T-helper 17 cell (primary cell): Measurements from ENCODE around the gene WNT16. TPM values are rescaled to one million over a fixed set of nuclear protein-coding genes. Genes with fewer than 3 reads are reported as not detected.

ENCODE experiments used
- ATAC-seq: fragments of 150-1000 bp; cut with Tn5 transposase; 2 replicates; pipeline ENCODE4 v1.10.0; 2021; ENCODE audit warnings: mild to moderate bottlenecking, moderate library complexity
- DNase-seq, 3 donors: peaks; one replicate each; pipeline versions ENCODE4 v3.0.0 to v3.0.0-alpha.2; 2020 to 2021
- H3K9me3 ChIP-seq: one replicate; pipeline ENCODE4 v1.7.0; 2013; ENCODE audit warnings: low read length, mild to moderate bottlenecking; ENCODE audit not compliant: control insufficient read depth, poor library complexity, severe bottlenecking
- H3K27ac Mint-ChIP-seq: one replicate; pipeline ENCODE4 v1.8.0; 2022; ENCODE audit warnings: mild to moderate bottlenecking, moderate library complexity, mixed read lengths
- H3K27me3 Mint-ChIP-seq: one replicate; pipeline ENCODE4 v1.8.0; 2022; ENCODE audit warnings: mixed read lengths
- H3K36me3 Mint-ChIP-seq: one replicate; pipeline ENCODE4 v1.8.0; 2022; ENCODE audit warnings: low read depth, mixed read lengths
- H3K4me1 Mint-ChIP-seq: one replicate; pipeline ENCODE4 v1.8.0; 2022; ENCODE audit warnings: mild to moderate bottlenecking, mixed read lengths
- H3K4me3 Mint-ChIP-seq: one replicate; pipeline ENCODE4 v1.8.0; 2022; ENCODE audit warnings: mild to moderate bottlenecking, moderate library complexity, mixed read lengths
- total RNA-seq, 4 donors: library from RNA in 2 of 4; stranded (reverse) in 2 of 4; gene quantifications; one replicate each; pipeline ENCODE4 v1.2.3 and lab custom pipeline; 2022 to 2026

Gene WNT16
- total RNA-seq, 2 donors from 2014 or later: not detected

DNA sequence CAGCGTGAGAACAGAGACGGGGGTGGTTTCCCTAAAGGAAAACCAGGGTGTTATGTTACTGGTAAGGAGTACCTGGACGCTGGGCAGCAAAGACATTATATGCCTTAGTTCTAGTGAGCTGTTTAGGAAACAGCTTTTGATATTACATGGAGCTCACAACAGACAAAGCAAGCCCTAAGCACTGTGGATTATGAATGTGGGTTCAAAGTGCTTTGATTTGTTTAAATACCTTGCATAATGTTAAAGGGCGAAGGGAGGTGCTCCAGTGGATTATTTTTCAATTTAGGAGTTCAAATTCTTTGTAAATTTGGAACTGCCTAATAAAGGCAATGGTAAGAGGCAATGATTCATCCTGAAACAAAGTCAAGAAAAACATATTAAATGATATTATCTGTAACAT, 13.8 kb downstream of the WNT16 start:
- no peak for ATAC-seq
- Mint-ChIP-seq H3K27me3 (no peaks in the 10 kb centered on the region), H3K4me3 (no peak overlapping the region), H3K4me1 (no peaks in the 10 kb centered on the region), H3K27ac (no peak overlapping the region), H3K36me3 (peaks cover 3% of the 10 kb centered on the region)
- DNase-seq: no peak
- H3K9me3 ChIP-seq: no peaks in the 10 kb centered on the region

DNA sequence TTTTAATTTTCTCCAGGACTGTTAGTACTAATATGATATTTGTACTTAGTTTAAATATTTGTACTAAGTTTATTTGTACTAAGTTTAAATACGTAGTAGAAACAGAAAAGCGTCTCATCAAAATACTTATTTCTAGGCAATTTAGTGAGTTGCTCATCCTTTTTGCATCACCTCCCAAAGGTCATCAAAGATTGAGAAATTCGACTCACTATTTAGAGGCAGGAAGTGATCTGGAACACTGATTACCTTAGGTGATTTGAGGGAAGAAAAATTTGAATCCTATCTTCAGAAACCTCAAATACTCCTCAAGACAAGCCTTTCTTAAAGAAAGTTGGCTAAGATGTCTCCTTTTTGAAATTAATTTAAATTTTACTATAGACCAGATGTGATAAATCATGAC, 14.5 kb downstream of the WNT16 start:
- Mint-ChIP-seq H3K4me1 (no peaks in the 10 kb centered on the region), H3K27me3 (no peaks in the 10 kb centered on the region), H3K27ac (no peak overlapping the region), H3K36me3 (peaks cover 3% of the 10 kb centered on the region), H3K4me3 (no peak overlapping the region)
- ATAC-seq: no peak
- no peak for DNase-seq
- no peaks in the 10 kb centered on the region for H3K9me3 ChIP-seq

DNA sequence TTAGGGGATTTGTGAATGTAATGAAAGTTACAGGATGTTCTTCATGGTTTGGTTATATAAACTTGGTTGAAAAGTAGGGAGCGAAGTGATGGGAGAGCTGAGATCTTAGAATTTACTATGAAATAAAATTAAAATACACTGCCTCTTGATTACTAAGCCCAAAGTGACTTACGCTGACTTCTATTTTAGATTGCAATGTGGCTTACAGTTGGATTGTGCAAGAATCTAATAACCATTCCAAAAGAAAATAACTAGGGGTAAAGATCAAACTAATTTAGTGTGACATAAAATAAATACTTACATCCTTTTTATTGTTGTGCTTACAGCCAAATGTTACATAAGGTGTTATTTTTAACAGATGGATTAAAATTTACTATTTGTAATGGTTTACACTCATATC, 15.3 kb downstream of the WNT16 start:
- no peaks in the 10 kb centered on the region for H3K9me3 ChIP-seq
- DNase-seq (no peak), ATAC-seq (no peak)
- Mint-ChIP-seq H3K4me3 (no peak overlapping the region), H3K27ac (no peak overlapping the region), H3K4me1 (no peaks in the 10 kb centered on the region), H3K27me3 (no peaks in the 10 kb centered on the region), H3K36me3 (peaks cover 3% of the 10 kb centered on the region)

DNA sequence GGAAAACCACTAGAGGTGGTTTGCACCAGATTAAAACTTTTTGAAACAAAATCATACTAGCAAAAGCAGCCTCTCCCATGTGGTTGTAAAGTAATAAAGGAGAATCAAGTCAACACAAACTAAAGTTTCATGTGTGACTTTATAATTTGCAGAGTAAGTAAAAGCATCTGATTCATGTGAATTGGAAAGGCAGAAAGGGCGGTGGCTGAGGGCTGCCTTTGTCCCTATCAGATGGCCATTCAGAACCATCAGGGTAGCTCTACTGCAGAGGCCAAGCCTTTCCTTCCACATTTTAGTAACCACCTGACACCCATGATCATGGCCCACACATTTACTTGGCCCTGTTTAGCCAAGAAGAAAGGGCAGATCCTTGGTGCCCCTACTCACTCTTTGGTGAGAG, 15.7 kb downstream of the WNT16 start:
- no peaks in the 10 kb centered on the region for H3K9me3 ChIP-seq
- no peak overlapping the region for H3K4me3 Mint-ChIP-seq
- ATAC-seq: no peak
- no peak overlapping the region for H3K27ac Mint-ChIP-seq
- peaks cover 3% of the 10 kb centered on the region for H3K36me3 Mint-ChIP-seq
- H3K4me1 Mint-ChIP-seq: no peaks in the 10 kb centered on the region
- no peak for DNase-seq
- H3K27me3 Mint-ChIP-seq: no peaks in the 10 kb centered on the region

DNA sequence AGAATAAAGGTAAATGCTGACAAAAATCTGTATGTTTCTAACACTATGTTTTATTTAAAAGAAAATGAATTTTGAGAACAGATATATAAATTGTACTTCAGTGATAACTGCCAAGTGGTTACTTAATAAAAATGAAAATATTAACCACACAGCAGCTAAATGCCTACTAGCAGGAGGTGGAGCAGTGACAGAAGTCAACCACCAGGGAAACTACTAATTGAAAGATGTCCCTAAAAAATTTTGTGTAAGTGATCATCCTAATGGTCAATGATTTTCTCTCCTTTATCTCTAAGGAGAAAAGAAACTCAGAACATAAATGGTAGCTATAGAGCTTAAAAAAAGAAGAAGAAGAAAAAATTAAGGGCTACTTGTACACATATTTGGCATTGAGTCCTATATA, 22.9 kb downstream of the WNT16 start:
- Mint-ChIP-seq H3K4me1 (peaks cover 2% of the 10 kb centered on the region), H3K27me3 (no peaks in the 10 kb centered on the region), H3K4me3 (no peak overlapping the region), H3K27ac (no peak overlapping the region), H3K36me3 (peaks cover 11% of the 10 kb centered on the region)
- DNase-seq: no peak
- ATAC-seq: no peak
- H3K9me3 ChIP-seq: no peaks in the 10 kb centered on the region

DNA sequence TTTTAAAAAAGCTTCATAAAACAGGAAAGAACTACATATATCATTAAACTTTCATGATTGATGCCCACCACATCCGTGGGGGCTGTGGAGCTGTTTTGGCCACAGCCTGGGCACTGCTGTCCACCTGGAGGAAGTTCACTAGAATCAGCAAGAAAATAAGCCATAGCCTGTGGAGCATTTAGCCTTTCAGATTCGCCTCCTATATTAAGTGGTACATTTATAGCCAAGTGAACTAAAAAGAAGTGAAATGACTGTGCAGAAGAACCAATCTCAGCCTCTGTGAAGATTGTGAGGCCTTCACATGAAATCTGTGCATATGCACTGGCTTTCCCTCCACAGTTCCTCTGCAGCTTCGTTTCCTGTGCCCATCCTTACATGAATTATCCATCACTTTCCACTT, 23.5 kb downstream of the WNT16 start:
- Mint-ChIP-seq H3K27me3 (no peaks in the 10 kb centered on the region), H3K36me3 (peaks cover 10% of the 10 kb centered on the region), H3K4me1 (peaks cover 2% of the 10 kb centered on the region), H3K4me3 (no peak overlapping the region), H3K27ac (no peak overlapping the region)
- ATAC-seq (no peak), DNase-seq (no peak)
- H3K9me3 ChIP-seq: no peaks in the 10 kb centered on the region

DNA sequence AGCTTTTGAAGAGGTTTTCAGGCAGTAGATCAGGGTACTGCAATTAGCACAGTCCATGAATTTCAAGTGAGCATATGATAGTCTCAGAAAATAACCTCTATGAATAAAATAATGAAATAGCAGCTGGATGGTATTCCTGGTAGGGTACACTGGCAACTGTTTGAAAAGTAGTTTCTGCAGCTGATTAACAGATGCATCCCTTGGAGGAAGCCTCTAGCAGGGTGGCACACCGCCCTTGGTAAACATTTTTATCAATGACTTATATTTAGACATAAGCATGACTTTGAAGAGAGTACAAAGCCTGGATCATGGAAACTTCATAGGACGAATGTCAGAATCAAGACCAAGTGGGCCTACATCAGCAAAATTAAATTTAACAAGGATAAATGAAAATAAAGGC, 26.8 kb downstream of the WNT16 start:
- H3K9me3 ChIP-seq: no peaks in the 10 kb centered on the region
- Mint-ChIP-seq H3K4me3 (no peak overlapping the region), H3K36me3 (peaks cover 6% of the 10 kb centered on the region), H3K27ac (no peak overlapping the region), H3K4me1 (peaks cover 2% of the 10 kb centered on the region), H3K27me3 (no peaks in the 10 kb centered on the region)
- DNase-seq (no peak), ATAC-seq (no peak)

DNA sequence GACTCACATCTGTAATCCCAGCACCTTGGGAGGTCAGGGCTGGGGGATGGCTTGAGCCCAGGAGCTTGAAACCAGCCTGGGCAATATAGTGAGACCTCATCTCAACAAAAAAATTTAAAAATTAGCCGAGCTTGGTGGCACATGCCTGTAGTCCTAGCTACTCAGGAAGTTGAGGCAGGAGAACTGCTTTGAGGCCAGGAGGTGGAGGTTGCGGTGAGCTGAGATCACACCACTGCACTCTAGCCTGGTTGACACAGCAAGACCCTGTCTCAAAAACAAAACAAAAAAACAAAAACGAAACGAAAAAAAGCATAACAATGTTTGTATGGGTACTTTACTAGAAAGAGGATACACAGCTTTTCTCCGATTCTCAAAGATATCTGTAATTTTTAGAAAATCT, 31.8 kb downstream of the WNT16 start:
- ATAC-seq: peak; percentile 30
- Mint-ChIP-seq H3K27ac (no peak overlapping the region), H3K36me3 (peaks cover 2% of the 10 kb centered on the region), H3K4me3 (no peak overlapping the region), H3K27me3 (no peaks in the 10 kb centered on the region), H3K4me1 (no peaks in the 10 kb centered on the region)
- DNase-seq: no peak
- no peaks in the 10 kb centered on the region for H3K9me3 ChIP-seq

DNA sequence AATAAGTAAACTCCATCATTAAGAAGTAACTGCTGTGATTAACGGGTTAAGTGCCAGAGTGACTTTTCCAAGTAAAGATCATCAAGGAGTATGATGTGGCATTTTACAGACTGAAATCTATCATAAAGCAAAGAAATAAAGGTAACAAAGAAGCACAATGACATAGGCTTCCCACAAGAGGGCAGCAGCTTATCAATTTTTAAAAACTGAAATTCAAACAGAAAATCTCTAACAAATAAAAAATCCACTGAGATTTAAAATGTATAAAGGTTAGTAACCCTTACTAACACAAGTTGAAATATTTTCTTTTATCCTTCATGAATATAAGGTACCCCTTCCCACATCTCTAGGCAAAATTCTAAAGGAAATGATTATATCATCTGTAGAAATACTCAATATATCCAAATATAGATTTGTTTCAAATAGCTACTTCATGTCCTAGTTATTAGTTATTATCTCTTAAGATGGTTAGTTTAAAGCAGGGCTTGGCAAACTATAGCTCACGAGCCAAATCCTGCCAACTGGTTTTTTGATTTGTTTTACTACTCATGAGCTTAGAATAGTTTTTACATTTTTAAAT, 38.1 kb downstream of the WNT16 start:
- no peak overlapping the region for H3K4me3 Mint-ChIP-seq
- peaks cover 5% of the 10 kb centered on the region for H3K4me1 Mint-ChIP-seq
- ATAC-seq (peak; percentile 56), DNase-seq (peak in 1 of 3 donors; percentile 7)
- H3K9me3 ChIP-seq: no peaks in the 10 kb centered on the region
- H3K27ac Mint-ChIP-seq: no peak overlapping the region
- H3K36me3 Mint-ChIP-seq: peaks cover 3% of the 10 kb centered on the region
- H3K27me3 Mint-ChIP-seq: no peaks in the 10 kb centered on the region

DNA sequence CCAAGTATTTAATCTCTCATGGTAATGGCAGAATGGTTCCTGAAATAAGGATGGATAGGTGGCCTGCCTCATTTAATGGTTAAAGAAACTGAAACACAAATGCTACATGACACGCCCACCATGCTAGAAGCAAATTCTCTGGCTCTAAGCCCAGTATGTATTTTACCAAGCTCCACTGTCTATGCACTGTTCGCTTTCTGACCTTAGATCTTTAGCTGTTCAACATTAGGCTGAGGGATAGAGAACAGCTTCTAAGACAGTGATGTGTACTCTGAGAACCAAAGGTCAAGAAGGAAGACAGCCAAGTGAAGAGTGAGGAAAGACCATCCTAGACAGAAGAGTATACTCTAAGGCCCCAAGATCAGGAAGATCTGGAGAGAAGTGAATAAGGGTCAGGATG, 40.7 kb downstream of the WNT16 start:
- Mint-ChIP-seq H3K27me3 (no peaks in the 10 kb centered on the region), H3K4me3 (no peak overlapping the region), H3K4me1 (peaks cover 11% of the 10 kb centered on the region), H3K36me3 (peaks cover 3% of the 10 kb centered on the region), H3K27ac (peak overlapping the region; percentile 81)
- H3K9me3 ChIP-seq: no peaks in the 10 kb centered on the region
- no peak for DNase-seq
- no peak for ATAC-seq

DNA sequence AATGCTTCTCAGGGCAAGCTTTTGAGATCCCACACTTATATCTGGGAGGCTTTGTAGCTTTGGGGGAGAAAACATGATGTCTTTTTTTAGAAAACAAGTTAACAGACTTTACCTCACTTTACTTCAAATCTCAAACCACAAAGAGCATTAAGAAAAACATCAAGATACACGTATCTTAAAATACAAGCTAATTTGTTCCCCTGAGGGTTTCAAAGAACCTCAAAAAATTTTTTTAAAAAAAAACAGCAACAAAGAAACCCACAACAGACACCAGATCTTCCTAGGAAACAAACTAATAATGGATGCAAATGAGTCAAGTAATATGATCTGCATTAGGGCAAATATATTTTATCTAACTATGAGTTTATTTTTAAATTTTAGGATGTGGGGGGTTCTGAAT, 42.6 kb downstream of the WNT16 start:
- H3K4me1 Mint-ChIP-seq: peaks cover 16% of the 10 kb centered on the region
- H3K27ac Mint-ChIP-seq: no peak overlapping the region
- no peak for ATAC-seq
- no peaks in the 10 kb centered on the region for H3K27me3 Mint-ChIP-seq
- peaks cover 13% of the 10 kb centered on the region for H3K36me3 Mint-ChIP-seq
- H3K4me3 Mint-ChIP-seq: no peak overlapping the region
- no peak for DNase-seq
- H3K9me3 ChIP-seq: no peaks in the 10 kb centered on the region

DNA sequence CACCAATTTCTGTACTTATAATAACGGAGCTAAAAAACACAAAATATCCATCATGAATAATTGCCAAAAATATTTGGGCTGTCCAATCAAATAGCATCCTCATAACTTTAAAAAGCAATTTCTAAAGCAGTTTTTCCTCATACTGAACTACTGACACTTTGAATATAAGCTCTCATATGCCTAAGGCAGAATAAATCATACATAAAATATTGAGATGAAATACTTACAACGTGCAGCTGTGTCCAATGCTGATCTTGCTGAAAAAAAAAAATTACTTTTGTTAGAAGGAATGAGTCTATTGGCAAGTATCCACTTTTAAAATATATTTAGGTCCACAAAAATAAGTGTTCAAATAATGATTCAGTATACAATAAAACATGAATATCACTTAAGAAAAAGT, 43.1 kb downstream of the WNT16 start:
- Mint-ChIP-seq H3K4me3 (no peak overlapping the region), H3K4me1 (peaks cover 16% of the 10 kb centered on the region), H3K36me3 (peaks cover 13% of the 10 kb centered on the region), H3K27me3 (no peaks in the 10 kb centered on the region), H3K27ac (no peak overlapping the region)
- no peaks in the 10 kb centered on the region for H3K9me3 ChIP-seq
- ATAC-seq (no peak), DNase-seq (no peak)

DNA sequence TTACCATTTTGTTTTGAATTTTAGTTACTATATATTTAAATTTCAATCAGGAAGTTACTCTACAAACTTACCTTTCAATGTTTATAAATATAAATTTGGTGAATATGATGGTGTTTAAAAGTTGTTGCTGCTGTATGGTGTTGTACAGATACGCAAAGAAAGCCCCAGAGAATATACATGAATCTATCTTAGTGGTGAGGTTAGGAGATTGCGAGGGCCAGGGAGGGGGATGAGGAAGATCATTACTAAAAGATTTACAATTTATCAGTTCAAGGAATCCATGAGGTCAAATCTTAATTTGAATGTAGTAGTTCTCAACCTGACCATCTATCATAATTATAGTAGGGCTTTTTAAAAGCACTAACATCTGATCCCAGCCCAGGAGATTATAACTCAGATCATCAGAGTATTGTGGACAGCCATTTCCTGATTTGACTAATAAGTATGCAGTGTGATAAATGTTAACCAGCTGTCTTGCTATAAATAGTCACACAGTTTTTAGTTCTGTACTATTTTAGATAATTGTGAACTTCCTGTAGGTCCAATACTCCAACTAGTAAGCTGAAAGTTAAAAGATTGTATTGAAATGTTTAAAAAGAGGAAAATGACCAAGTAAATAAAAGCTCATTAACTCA, 43.7 kb downstream of the WNT16 start:
- H3K27me3 Mint-ChIP-seq: no peaks in the 10 kb centered on the region
- peak overlapping the region; percentile 53 for H3K27ac Mint-ChIP-seq
- H3K4me1 Mint-ChIP-seq: peaks cover 16% of the 10 kb centered on the region
- no peak for ATAC-seq
- H3K9me3 ChIP-seq: no peaks in the 10 kb centered on the region
- H3K4me3 Mint-ChIP-seq: no peak overlapping the region
- peaks cover 13% of the 10 kb centered on the region for H3K36me3 Mint-ChIP-seq
- no peak for DNase-seq

DNA sequence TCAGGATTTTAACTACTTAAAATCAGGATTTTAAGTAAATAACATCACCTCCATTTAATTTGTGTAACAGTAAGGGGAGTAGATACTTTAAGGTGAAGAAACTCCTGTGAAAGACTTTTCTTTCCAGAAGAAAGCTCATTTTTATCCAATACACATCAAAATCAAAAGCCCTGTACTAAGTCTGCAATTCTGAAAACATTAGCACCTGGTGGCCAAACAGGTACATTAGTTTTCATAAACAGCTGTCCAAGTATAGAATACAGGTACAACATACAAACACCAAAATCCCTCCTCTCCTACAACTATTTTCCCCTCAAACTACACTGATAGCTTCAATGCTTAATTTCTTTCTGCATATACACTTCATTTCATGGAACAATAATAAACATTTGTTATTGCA, 44.4 kb downstream of the WNT16 start:
- DNase-seq: no peak
- H3K4me1 Mint-ChIP-seq: peaks cover 16% of the 10 kb centered on the region
- peaks cover 13% of the 10 kb centered on the region for H3K36me3 Mint-ChIP-seq
- no peaks in the 10 kb centered on the region for H3K9me3 ChIP-seq
- no peak for ATAC-seq
- H3K27ac Mint-ChIP-seq: peak overlapping the region; percentile 53
- H3K4me3 Mint-ChIP-seq: no peak overlapping the region
- H3K27me3 Mint-ChIP-seq: no peaks in the 10 kb centered on the region
